SK-N-SH (cell line): Measurements from ENCODE around the gene ADTRP. TPM values are rescaled to one million over a fixed set of nuclear protein-coding genes. Genes with fewer than 3 reads are reported as not detected.

Source experiments
- CTCF ChIA-PET: fragments of 300-600, 350-600 bp; formaldehyde crosslinking; extraction: SDS; loops from one replicate; lab custom pipeline; 2021; lab: Yijun Ruan, JAX
- POLR2A ChIA-PET: fragments of 350-600 bp; sonication (Branson Sonifier 250); formaldehyde crosslinking; extraction: SDS; loops from one replicate; lab custom pipeline; 2020; ENCODE audit warnings: antibody characterized with exemption, inconsistent platforms; lab: Yijun Ruan, JAX
- DNase-seq: peaks from one replicate; pipeline ENCODE4 v3.0.0; 2012
- H2AFZ ChIP-seq: fragments of 200-600 bp; sonication (generic); 2 replicates; pipeline ENCODE4 v1.8.1; 2016; ENCODE audit warnings: antibody characterized with exemption, mild to moderate bottlenecking, low read depth
- H3F3A ChIP-seq: fragments of 200-600 bp; sonication (generic); replicated peaks from 2 replicates; pipeline ENCODE3; 2016; ENCODE audit warnings: antibody characterized with exemption, mild to moderate bottlenecking; ENCODE audit not compliant: insufficient read depth
- H3K27ac ChIP-seq, 2 experiments: fragments of 200-500 bp in 1 of 2; fragments of 200-600 bp in 1 of 2; sonication (Bioruptor generic) in 1 of 2; sonication (generic), shearing (Covaris generic) in 1 of 2; 2 replicates each; pipeline versions ENCODE4 v1.5.1 to v1.6.1; 2014 to 2016; ENCODE audit warnings: low read depth in 2 of 2, inconsistent platforms in 1 of 2, low read length in 1 of 2, mild to moderate bottlenecking in 1 of 2, mixed read lengths in 1 of 2
- H3K27me3 ChIP-seq: fragments of 200-600 bp; sonication (generic), shearing (Covaris generic); 2 replicates; pipeline ENCODE4 v1.6.1; 2016; ENCODE audit warnings: mixed run types; ENCODE audit not compliant: insufficient read depth
- H3K36me3 ChIP-seq, 2 experiments: fragments of 200-500 bp in 1 of 2; fragments of 200-600 bp in 1 of 2; sonication (Bioruptor generic) in 1 of 2; sonication (generic) in 1 of 2; replicated peaks in 1 of 2; 2 replicates each; pipeline versions ENCODE3 to v1.5.1; 2014 to 2016; ENCODE audit warnings: low read length in 1 of 2, mild to moderate bottlenecking in 1 of 2; ENCODE audit not compliant: insufficient read depth in 2 of 2, control insufficient read depth in 1 of 2
- H3K4me1 ChIP-seq, 2 experiments: fragments of 200-500 bp in 1 of 2; fragments of 200-600 bp in 1 of 2; sonication (Bioruptor generic) in 1 of 2; sonication (generic), shearing (Covaris generic) in 1 of 2; 2 replicates each; pipeline versions ENCODE4 v1.5.1 to v1.6.1; 2014 to 2016; ENCODE audit warnings: low read depth in 1 of 2, low read length in 1 of 2, mixed run types in 1 of 2; ENCODE audit not compliant: insufficient read depth in 2 of 2, control insufficient read depth in 1 of 2
- H3K4me2 ChIP-seq: fragments of 200-600 bp; sonication (generic), shearing (Covaris generic); 2 replicates; pipeline ENCODE4 v1.6.1; 2017; ENCODE audit warnings: mixed run types
- H3K4me3 ChIP-seq, 2 experiments: fragments of 200-500 bp in 1 of 2; fragments of 200-600 bp in 1 of 2; sonication (Bioruptor generic) in 1 of 2; sonication (generic), shearing (Covaris generic) in 1 of 2; 2 replicates each; pipeline versions ENCODE4 v1.5.1 to v1.8.1; 2014 to 2016; ENCODE audit warnings: low read depth in 2 of 2, inconsistent platforms in 1 of 2, low read length in 1 of 2, mild to moderate bottlenecking in 1 of 2, mixed read lengths in 1 of 2, moderate library complexity in 1 of 2
- H3K79me2 ChIP-seq: fragments of 200-600 bp; sonication (generic); 2 replicates; pipeline ENCODE4 v1.8.1; 2017; ENCODE audit warnings: mild to moderate bottlenecking; ENCODE audit not compliant: insufficient read depth
- H3K9ac ChIP-seq: fragments of 200-600 bp; sonication (generic); 2 replicates; pipeline ENCODE4 v1.6.1; 2017; ENCODE audit warnings: mixed run types
- H3K9me2 ChIP-seq: fragments of 200-600 bp; sonication (generic); 2 replicates; pipeline ENCODE4 v1.6.1; 2017; ENCODE audit warnings: mixed run types
- H3K9me3 ChIP-seq: fragments of 200-600 bp; sonication (generic); 2 replicates; pipeline ENCODE4 v1.6.1; 2017; ENCODE audit warnings: mixed run types, mild to moderate bottlenecking, moderate library complexity
- H4K20me1 ChIP-seq: fragments of 200-600 bp; sonication (generic); 2 replicates; pipeline ENCODE4 v1.6.1; 2017; ENCODE audit warnings: mild to moderate bottlenecking, mixed run types; ENCODE audit not compliant: insufficient read depth
- EZH2phosphoT487 ChIP-seq: fragments of 200-600 bp; sonication (generic); IDR thresholded peaks from 2 replicates; pipeline ENCODE4 v1.6.1; 2017; ENCODE audit warnings: low read depth, mixed run types, mild to moderate bottlenecking, antibody characterized with exemption, moderate library complexity, borderline replicate concordance
- FOXJ3 ChIP-seq: sonication (generic); formaldehyde crosslinking; IDR thresholded peaks from 2 replicates; pipeline ENCODE4 v1.5.1; 2020; ENCODE audit warnings: mild to moderate bottlenecking, missing genetic modification reagents
- FOXM1 ChIP-seq: IDR thresholded peaks from 2 replicates; pipeline ENCODE4 v1.4.0; 2012; ENCODE audit warnings: low read depth, mild to moderate bottlenecking
- GABPA ChIP-seq: IDR thresholded peaks from 2 replicates; pipeline ENCODE4 v1.4.0; 2012; ENCODE audit warnings: low read depth, mild to moderate bottlenecking
- GATA2 ChIP-seq: sonication (generic); formaldehyde crosslinking; IDR thresholded peaks from 2 replicates; pipeline ENCODE4 v1.5.0; 2020; ENCODE audit warnings: mild to moderate bottlenecking, missing genetic modification reagents
- NFIC ChIP-seq: IDR thresholded peaks from 2 replicates; pipeline ENCODE4 v1.4.0; 2012; ENCODE audit warnings: borderline replicate concordance
- NRF1 ChIP-seq: IDR thresholded peaks from 2 replicates; pipeline ENCODE4 v1.6.1; 2012; ENCODE audit warnings: low read depth, mild to moderate bottlenecking, low read length
- PBX3 ChIP-seq: IDR thresholded peaks from 2 replicates; pipeline ENCODE4; 2012
- SIN3A ChIP-seq: IDR thresholded peaks from 2 replicates; pipeline ENCODE4 v1.6.1; 2012; ENCODE audit warnings: low read depth, mild to moderate bottlenecking, low read length, moderate library complexity, borderline replicate concordance
- USF1 ChIP-seq: IDR thresholded peaks from 2 replicates; pipeline ENCODE4 v1.4.0; 2012; ENCODE audit warnings: low read depth, borderline replicate concordance
- WGBS: methylation state at CpG from one replicate; pipeline ENCODE4 v1.1.6; 2017; ENCODE audit warnings: low lambda C conversion rate; 5-methylcytosine and 5-hydroxymethylcytosine counted together
- polyA plus RNA-seq, 3 experiments: library from polyadenylated mRNA; depleted of rRNA; stranded (reverse); fragments of >200 nt; gene quantifications; 2 replicates each; pipeline ENCODE4 v1.2.3, GENCODE V29; 2012

Gene ADTRP
- polyA plus RNA-seq, 1 of the 3 experiments (the other 2 are of a cell fraction) = 0.84 TPM

GRCh38 chr6:11782524-11782923, 3.9 kb upstream of the ADTRP start:
- no peak for DNase-seq
- CTCF ChIA-PET = interaction anchor here (1.1 to 1.2 kb wide), 2 partner anchors 29 to 53 kb away, joined by 3 read pairs; no protein-coding TSS in a partner anchor

GRCh38 chr6:11780097-11780428, 1.5 kb upstream of the ADTRP start:
- ChIA-PET CTCF (interaction anchor here (1.2 kb wide), 1 partner anchor 31 kb away, joined by 3 read pairs; no protein-coding TSS in a partner anchor), POLR2A (no interaction called here)
- no peak for TF ChIP-seq GATA2 (CRISPR knock-in tag)
- TF ChIP-seq SIN3A = no peak
- no peak for TF ChIP-seq FOXM1
- TF ChIP-seq NFIC = no peak
- Histone ChIP-seq H3K4me3 (no peak overlapping the region), H3K36me3 (no peaks in the 10 kb centered on the region), H3K27me3 (no peaks in the 10 kb centered on the region), H3K79me2 (no peaks in the 10 kb centered on the region), H3K4me1 (no peaks in the 10 kb centered on the region), H3K27ac (no peak overlapping the region), H3K9ac (no peak overlapping the region), H4K20me1 (no peaks in the 10 kb centered on the region), H3K4me2 (no peak overlapping the region), H2AFZ (no peak overlapping the region), H3K9me3 (no peaks in the 10 kb centered on the region), H3F3A (no peaks in the 10 kb centered on the region), H3K9me2 (no peaks in the 10 kb centered on the region)
- DNase-seq = no peak
- 85% methylated on average over 2 of the region's 2 CpGs for WGBS

More at GRCh38 chr6:11782524-11782923, 3.9 kb upstream of the ADTRP start:
- POLR2A ChIA-PET = no interaction called here
- Histone ChIP-seq H3K27ac (no peak overlapping the region), H3K27me3 (no peaks in the 10 kb centered on the region), H3K9me2 (no peaks in the 10 kb centered on the region)
- no peak for TF ChIP-seq EZH2phosphoT487
- no peak for TF ChIP-seq PBX3
- TF ChIP-seq GABPA = no peak
- no peak for TF ChIP-seq USF1
- TF ChIP-seq NRF1 = no peak
- TF ChIP-seq SIN3A = no peak
- no peak for TF ChIP-seq NFIC
- TF ChIP-seq FOXJ3 (CRISPR knock-in tag) = no peak
- TF ChIP-seq, all 33 proteins: peak for 0
- Histone ChIP-seq H3K79me2 (no peaks in the 10 kb centered on the region), H2AFZ (no peak overlapping the region), H3K9me3 (no peaks in the 10 kb centered on the region), H3F3A (no peaks in the 10 kb centered on the region), H3K4me3 (no peak overlapping the region), H3K4me1 (no peaks in the 10 kb centered on the region), H3K9ac (no peak overlapping the region), H4K20me1 (no peaks in the 10 kb centered on the region), H3K36me3 (no peaks in the 10 kb centered on the region), H3K4me2 (no peak overlapping the region)
- WGBS = 74% methylated on average over 4 of the region's 4 CpGs
